Right lobe of liver (tissue), 4 donors: ENCODE results near the gene CSTF2T.

Experiments used
- CTCF ChIP-seq, 4 donors: fragments of 200-600 bp in 3 of 4; fragments of 450-650 bp in 1 of 4; IDR thresholded peaks; one replicate each; pipeline versions ENCODE4 v1.5.1 to v1.8.0; 2016 to 2022; ENCODE audit warnings: antibody characterized with exemption in 4 of 4, mild to moderate bottlenecking in 2 of 4
- POLR2A ChIP-seq: fragments of 450-650 bp; IDR thresholded peaks from one replicate; pipeline ENCODE4 v1.6.1; 2017; ENCODE audit warnings: antibody characterized with exemption, mild to moderate bottlenecking
- donor health status: DM: no; HTN: no; CAD: no.
- donor health status: DM: no; HTN: no; CAD: no.
- donor health status: DM: no; HTN: yes; CAD: no.

GRCh38 chr10:51733057-51733456 lies 33.7 kb upstream of the CSTF2T start:
- TF ChIP-seq CTCF (IDR thresholded peaks at IDR 0.05) (no peak), POLR2A (no peak)
